Sigmoid colon (tissue), 7 donors: Measurements from ENCODE around the gene CLN6. TPM values are rescaled to one million over a fixed set of nuclear protein-coding genes. Genes with fewer than 3 reads are reported as not detected.

Experiments used
- DNase-seq: peaks from one replicate; pipeline ENCODE4 v3.0.0-alpha.2; 2019
- H3K27ac ChIP-seq, 4 donors: fragments of 200-600 bp; sonication (generic); one replicate each; pipeline ENCODE4 v1.5.1; 2016 to 2019; ENCODE audit warnings: mild to moderate bottlenecking in 1 of 4
- H3K27me3 ChIP-seq, 3 donors: fragments of 200-600 bp; sonication (generic); one replicate each; pipeline ENCODE4 v1.5.1; 2019; ENCODE audit warnings: mild to moderate bottlenecking in 1 of 3
- H3K36me3 ChIP-seq, 4 donors: fragments of 200-600 bp; sonication (generic); one replicate each; pipeline ENCODE4 v1.5.1; 2016 to 2019
- H3K4me1 ChIP-seq, 4 donors: fragments of 200-600 bp; sonication (generic); one replicate each; pipeline ENCODE4 v1.5.1; 2017 to 2019
- H3K4me3 ChIP-seq, 4 donors: fragments of 200-600 bp; sonication (generic); one replicate each; pipeline ENCODE4 v1.5.1; 2017 to 2019; ENCODE audit warnings: mild to moderate bottlenecking in 2 of 4, moderate library complexity in 1 of 4
- H3K9me3 ChIP-seq, 4 donors: fragments of 200-600 bp in 3 of 4; sonication (generic) in 3 of 4; one replicate each; pipeline versions ENCODE4 v1.5.1 to v1.6.1; 2013 to 2019
- CTCF ChIP-seq, 4 experiments: fragments of 450-650 bp in 3 of 4; fragments of 200-600 bp in 1 of 4; IDR thresholded peaks; one replicate each; pipeline ENCODE4 v1.5.1; 2016 to 2019; ENCODE audit warnings: antibody characterized with exemption in 4 of 4, mild to moderate bottlenecking in 3 of 4, moderate library complexity in 2 of 4
- EP300 ChIP-seq, 4 donors: sonication (generic); formaldehyde crosslinking; IDR thresholded peaks; one replicate each; pipeline ENCODE4 v1.6.1; 2017; ENCODE audit warnings: antibody characterized with exemption in 4 of 4
- POLR2A ChIP-seq, 2 donors: fragments of 450-650 bp; IDR thresholded peaks; one replicate each; pipeline ENCODE4 v1.6.1; 2016; ENCODE audit warnings: antibody characterized with exemption in 2 of 2, mild to moderate bottlenecking in 2 of 2, moderate library complexity in 2 of 2
- POLR2AphosphoS5 ChIP-seq, 4 donors: sonication (generic); formaldehyde crosslinking; IDR thresholded peaks; one replicate each; pipeline ENCODE4 v1.6.1; 2017; ENCODE audit warnings: antibody characterized with exemption in 4 of 4
- WGBS, 2 donors: extraction: QIAGEN DNeasy Blood & Tissue Kit; methylation state at CpG; one replicate each; pipeline ENCODE4 v1.1.7; 2013; 5-methylcytosine and 5-hydroxymethylcytosine counted together
- intact Hi-C: fragments of 100-400 bp; cut with DNase I; formaldehyde crosslinking; loops from one replicate; pipeline ENCODE4 v1.15.1; 2023
- polyA plus RNA-seq, 3 donors: library from polyadenylated mRNA; stranded (reverse); fragments of 200-250 nt; gene quantifications; one replicate each; pipeline ENCODE4 v1.2.3, GENCODE V29; 2013
- total RNA-seq, 4 donors: library from RNA; depleted of rRNA; stranded (reverse); fragments of >200 nt; gene quantifications; one replicate each; pipeline ENCODE4 v1.1.0, GENCODE V29; 2016
- donor health status: healthy with polysubstance abuse.
- donor health status: Bipolar disorder and iron deficiency.
- donor health status: healthy.

CLN6 gene
- total and polyA plus RNA-seq, 7 donors: 5.4 to 43.3 (median 10.4) TPM

GRCh38 chr15:68264282-68264681, 34.8 kb upstream of the CLN6 start:
- Histone ChIP-seq H3K27me3 (no peaks in the 10 kb centered on the region), H3K4me3 (no peak overlapping the region), H3K27ac (no peak overlapping the region), H3K4me1 (no peaks in the 10 kb centered on the region), H3K9me3 (no peaks in the 10 kb centered on the region), H3K36me3 (no peaks in the 10 kb centered on the region)
- DNase-seq: no peak
- intact Hi-C loops: no loop called here
- 46 to 53% methylated on average over 2 of the region's 2 CpGs for WGBS, 2 donors
- TF ChIP-seq POLR2AphosphoS5 (IDR thresholded peaks at IDR 0.05): no peak
- TF ChIP-seq POLR2A (IDR thresholded peaks at IDR 0.05): no peak
- TF ChIP-seq EP300 (IDR thresholded peaks at IDR 0.05): no peak
- no peak for TF ChIP-seq CTCF (IDR thresholded peaks at IDR 0.05)

DNA sequence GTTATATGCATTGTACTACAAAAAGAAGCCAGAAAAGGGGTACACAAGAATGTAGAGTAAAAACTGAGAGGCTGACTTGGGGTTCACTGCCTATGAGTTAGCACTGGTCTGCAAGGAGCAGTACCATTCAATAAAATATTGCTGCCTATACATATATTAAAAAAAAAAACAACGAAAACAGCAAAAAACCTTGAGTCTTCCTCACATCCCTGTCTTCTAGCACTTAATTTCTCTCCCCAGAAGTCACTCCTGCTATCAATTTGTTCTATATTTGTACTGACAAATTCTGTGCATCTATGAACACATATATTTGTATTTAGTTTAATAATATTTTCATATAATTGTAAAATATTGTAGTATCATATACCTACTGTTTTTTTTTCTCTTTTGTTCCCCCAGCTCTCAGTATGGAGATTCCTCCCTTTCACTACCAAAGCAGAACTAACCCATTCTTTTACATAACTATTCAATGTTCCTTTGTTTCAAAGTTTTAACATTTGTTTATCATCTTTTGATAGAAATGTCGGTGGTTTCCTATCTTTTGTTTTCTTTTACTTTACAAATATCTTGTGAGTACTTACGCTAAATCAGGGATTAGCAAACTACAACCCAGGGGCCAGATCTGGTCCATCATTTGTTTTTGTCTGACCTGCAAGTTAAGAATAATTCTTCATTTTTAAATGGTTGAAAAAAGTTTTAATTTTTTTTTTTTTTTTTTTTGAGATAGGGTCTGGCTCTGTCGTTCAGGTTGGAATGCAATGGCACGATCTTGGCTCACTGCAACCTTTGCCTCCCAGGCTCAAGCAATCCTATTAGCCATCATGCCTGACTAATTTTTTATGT, 33.2 kb upstream of the CLN6 start:
- intact Hi-C loops: no loop called here
- no peaks in the 10 kb centered on the region for H3K9me3 ChIP-seq
- H3K27me3 ChIP-seq: no peaks in the 10 kb centered on the region
- no peaks in the 10 kb centered on the region for H3K36me3 ChIP-seq
- H3K4me3 ChIP-seq: no peak overlapping the region
- no peak for DNase-seq
- WGBS, 2 donors: 67 to 74% methylated on average over 5 of the region's 5 CpGs
- no peak for TF ChIP-seq CTCF (IDR thresholded peaks at IDR 0.05)
- no peak for TF ChIP-seq EP300 (IDR thresholded peaks at IDR 0.05)
- no peak for TF ChIP-seq POLR2AphosphoS5 (IDR thresholded peaks at IDR 0.05)
- no peak for TF ChIP-seq POLR2A (IDR thresholded peaks at IDR 0.05)
- no peaks in the 10 kb centered on the region for H3K4me1 ChIP-seq
- H3K27ac ChIP-seq: no peak overlapping the region

- intact Hi-C loops: no loop called here
- no peak overlapping the region for H3K4me3 ChIP-seq
- TF ChIP-seq POLR2A (IDR thresholded peaks at IDR 0.05): no peak
- TF ChIP-seq EP300 (IDR thresholded peaks at IDR 0.05): no peak
- TF ChIP-seq POLR2AphosphoS5 (IDR thresholded peaks at IDR 0.05): no peak
- no peak for TF ChIP-seq CTCF (IDR thresholded peaks at IDR 0.05)
- no peaks in the 10 kb centered on the region for H3K36me3 ChIP-seq
- no peaks in the 10 kb centered on the region for H3K9me3 ChIP-seq
- H3K4me1 ChIP-seq: peaks cover 0 to 5% (median 4%) of the 10 kb centered on the region in 4 donors
- no peak overlapping the region for H3K27ac ChIP-seq
- DNase-seq: no peak
- 91 to 92% methylated on average over 3 of the region's 3 CpGs for WGBS, 2 donors
- H3K27me3 ChIP-seq: no peaks in the 10 kb centered on the region
Measured at GRCh38 chr15:68261980-68262379, 32.5 kb upstream of the CLN6 start.

DNA sequence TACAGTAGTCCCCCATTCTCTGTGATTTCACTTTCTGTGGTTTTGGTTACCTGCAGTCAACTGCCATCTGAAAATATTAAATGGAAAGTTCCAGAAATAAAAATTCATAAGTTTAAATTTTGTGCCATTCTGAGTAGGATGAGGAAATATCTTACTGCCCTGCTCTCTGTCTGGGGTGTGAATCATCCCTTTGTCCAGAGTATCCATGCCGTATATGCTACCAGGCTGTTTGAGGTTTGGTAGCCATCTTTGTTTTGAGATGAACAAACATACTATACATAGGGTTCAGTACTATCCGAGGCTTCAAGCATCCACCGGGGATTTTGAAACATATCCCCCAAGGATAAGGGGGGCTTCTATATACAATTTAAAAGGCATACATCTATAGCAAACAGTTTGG, 31.7 kb upstream of the CLN6 start:
- Histone ChIP-seq H3K4me3 (no peak overlapping the region), H3K9me3 (no peaks in the 10 kb centered on the region), H3K27ac (no peak overlapping the region), H3K36me3 (no peaks in the 10 kb centered on the region), H3K4me1 (peaks cover 0 to 12% (median 10%) of the 10 kb centered on the region in 4 donors), H3K27me3 (no peaks in the 10 kb centered on the region)
- DNase-seq: no peak
- TF ChIP-seq POLR2AphosphoS5 (IDR thresholded peaks at IDR 0.05) (no peak), POLR2A (IDR thresholded peaks at IDR 0.05) (no peak)
- 92 to 95% methylated on average over 3 of the region's 3 CpGs for WGBS, 2 donors
- intact Hi-C loops: no loop called here

GRCh38 chr15:68259883-68260282, 30.4 kb upstream of the CLN6 start:
- DNase-seq: no peak
- intact Hi-C loops: loop anchor here (10.0 kb wide), 1 partner anchor 415 kb away; no protein-coding TSS in a partner anchor
- no peaks in the 10 kb centered on the region for H3K9me3 ChIP-seq
- H3K4me1 ChIP-seq: peaks cover 0 to 18% (median 13%) of the 10 kb centered on the region in 4 donors
- no peaks in the 10 kb centered on the region for H3K36me3 ChIP-seq
- no peak for TF ChIP-seq POLR2A (IDR thresholded peaks at IDR 0.05)
- H3K27ac ChIP-seq: no peak overlapping the region
- no peaks in the 10 kb centered on the region for H3K27me3 ChIP-seq
- H3K4me3 ChIP-seq: no peak overlapping the region
- 95 to 96% methylated on average over 2 of the region's 2 CpGs for WGBS, 2 donors
